WTC11 (cell line): ENCODE results near the gene FBXW9. TPM values are rescaled to one million over a fixed set of nuclear protein-coding genes. Genes with fewer than 3 reads are reported as not detected.

Source experiments
- ATAC-seq: fragments of 200-7000 bp; cut with Tn5 transposase; 2 replicates; pipeline ENCODE4 v1.10.0; 2021; ENCODE audit warnings: mild to moderate bottlenecking, moderate library complexity
- CTCF ChIA-PET: fragments of 300-600 bp; sonication (Branson Sonifier 250); formaldehyde crosslinking; loops from one replicate; lab custom pipeline; 2021; ENCODE audit warnings: antibody characterized with exemption; lab: Charles Lee
- POLR2A ChIA-PET: fragments of 350-600 bp; sonication (Branson Sonifier 250); formaldehyde crosslinking; loops from one replicate; lab custom pipeline; 2021; ENCODE audit warnings: antibody characterized with exemption; lab: Charles Lee
- DNase-seq: peaks from one replicate; pipeline ENCODE4 v3.0.0; 2021; ENCODE audit warnings: low spot score
- H3K27ac Mint-ChIP-seq: 2 replicates; pipeline ENCODE4 v1.8.0; 2021; ENCODE audit warnings: mixed read lengths
- H3K27me3 Mint-ChIP-seq: 2 replicates; pipeline ENCODE4 v1.8.0; 2021; ENCODE audit warnings: low read depth, mild to moderate bottlenecking, moderate library complexity, mixed read lengths
- H3K36me3 Mint-ChIP-seq: 2 replicates; pipeline ENCODE4 v1.8.0; 2021; ENCODE audit warnings: mixed read lengths
- H3K4me1 Mint-ChIP-seq: 2 replicates; pipeline ENCODE4 v1.8.0; 2022; ENCODE audit warnings: mixed read lengths
- H3K4me3 Mint-ChIP-seq: 2 replicates; pipeline ENCODE4 v1.8.0; 2021; ENCODE audit warnings: mild to moderate bottlenecking, moderate library complexity, mixed read lengths
- H3K9me3 Mint-ChIP-seq: 2 replicates; pipeline ENCODE4 v1.8.0; 2021; ENCODE audit warnings: mixed read lengths
- ATF3 ChIP-seq: sonication (generic); formaldehyde crosslinking; conservative IDR thresholded peaks from 2 replicates; pipeline ENCODE4 v1.8.1; 2022; ENCODE audit warnings: mild to moderate bottlenecking, missing genetic modification reagents
- CREB1 ChIP-seq: sonication (generic); formaldehyde crosslinking; IDR thresholded peaks from 2 replicates; pipeline ENCODE4 v1.8.0; 2023; ENCODE audit warnings: mild to moderate bottlenecking, missing genetic modification reagents
- CREM ChIP-seq: sonication (generic); formaldehyde crosslinking; IDR thresholded peaks from 2 replicates; pipeline ENCODE4 v1.8.1; 2022; ENCODE audit warnings: mild to moderate bottlenecking, missing genetic modification reagents, moderate library complexity
- E2F4 ChIP-seq: sonication (generic); formaldehyde crosslinking; IDR thresholded peaks from 2 replicates; pipeline ENCODE4 v1.8.1; 2022; ENCODE audit warnings: low read depth, mild to moderate bottlenecking, moderate library complexity, missing genetic modification reagents, borderline replicate concordance
- EMX1 ChIP-seq: fragments of 250-450 bp; sonication (Bioruptor Pico); IDR thresholded peaks from 2 replicates; pipeline ENCODE4 v1.8.0; 2021; ENCODE audit warnings: mild to moderate bottlenecking
- FOXP1 ChIP-seq: sonication (generic); formaldehyde crosslinking; IDR thresholded peaks from 2 replicates; pipeline ENCODE4 v1.8.0; 2022; ENCODE audit warnings: missing genetic modification reagents, mild to moderate bottlenecking, moderate library complexity, borderline replicate concordance
- GTF2I ChIP-seq: fragments of 250-450 bp; sonication (Bioruptor Pico); conservative IDR thresholded peaks from 2 replicates; pipeline ENCODE4 v1.4.0; 2021; ENCODE audit warnings: mild to moderate bottlenecking
- HMGXB4 ChIP-seq: sonication (generic); formaldehyde crosslinking; IDR thresholded peaks from 2 replicates; pipeline ENCODE4 v1.8.1; 2023; ENCODE audit warnings: mild to moderate bottlenecking, moderate library complexity, missing genetic modification reagents
- MAX ChIP-seq: sonication (generic); formaldehyde crosslinking; IDR thresholded peaks from 2 replicates; pipeline ENCODE4 v1.8.0; 2022; ENCODE audit warnings: mild to moderate bottlenecking, missing genetic modification reagents
- MYBL2 ChIP-seq: sonication (generic); formaldehyde crosslinking; IDR thresholded peaks from 2 replicates; pipeline ENCODE4 v1.8.1; 2023; ENCODE audit warnings: mild to moderate bottlenecking, moderate library complexity, missing genetic modification reagents
- NFE2L1 ChIP-seq: sonication (generic); formaldehyde crosslinking; IDR thresholded peaks from 2 replicates; pipeline ENCODE4 v1.8.1; 2023; ENCODE audit warnings: missing genetic modification reagents
- NR1H2 ChIP-seq: sonication (generic); formaldehyde crosslinking; IDR thresholded peaks from 2 replicates; pipeline ENCODE4 v1.9.0; 2021; ENCODE audit warnings: mild to moderate bottlenecking, moderate library complexity, missing genetic modification reagents
- RELA ChIP-seq: sonication (generic); formaldehyde crosslinking; IDR thresholded peaks from 2 replicates; pipeline ENCODE4 v1.8.1; 2022; ENCODE audit warnings: missing genetic modification reagents, mild to moderate bottlenecking, borderline replicate concordance
- RORB ChIP-seq: fragments of 250-450 bp; sonication (Bioruptor Pico); IDR thresholded peaks from 2 replicates; pipeline ENCODE4 v1.9.0; 2021; ENCODE audit warnings: mild to moderate bottlenecking
- SMAD4 ChIP-seq: sonication (generic); formaldehyde crosslinking; IDR thresholded peaks from 2 replicates; pipeline ENCODE4 v1.8.0; 2022; ENCODE audit warnings: mild to moderate bottlenecking, missing genetic modification reagents
- TEAD4 ChIP-seq: sonication (generic); formaldehyde crosslinking; IDR thresholded peaks from 2 replicates; pipeline ENCODE4 v1.8.0; 2022; ENCODE audit warnings: mild to moderate bottlenecking, missing genetic modification reagents
- ZNF138 ChIP-seq: sonication (generic); formaldehyde crosslinking; conservative IDR thresholded peaks from 2 replicates; pipeline ENCODE4 v1.8.1; 2022; ENCODE audit warnings: mild to moderate bottlenecking, moderate library complexity, missing genetic modification reagents
- ZNF219 ChIP-seq: sonication (generic); formaldehyde crosslinking; IDR thresholded peaks from 2 replicates; pipeline ENCODE4 v1.8.0; 2023; ENCODE audit warnings: missing genetic modification reagents, mild to moderate bottlenecking, borderline replicate concordance
- ZNF512 ChIP-seq: sonication (generic); formaldehyde crosslinking; IDR thresholded peaks from 2 replicates; pipeline ENCODE4 v1.8.1; 2022; ENCODE audit warnings: missing genetic modification reagents, borderline replicate concordance
- total RNA-seq: library from RNA; stranded (reverse); gene quantifications from 3 replicates; pipeline ENCODE4 v1.2.3, GENCODE V29; 2021
- TF ChIP-seq, protein P1 (sequence below): sonication (generic); formaldehyde crosslinking; IDR thresholded peaks from 2 replicates; pipeline ENCODE4 v1.8.1; 2023; ENCODE audit warnings: mild to moderate bottlenecking, missing genetic modification reagents, moderate library complexity
- TF ChIP-seq, protein P2 (sequence below): fragments of 200-600 bp; IDR thresholded peaks from 2 replicates; pipeline ENCODE4 v1.8.0; 2022; ENCODE audit warnings: antibody characterized with exemption
- TF ChIP-seq, protein P3 (sequence below): sonication (generic); formaldehyde crosslinking; conservative IDR thresholded peaks from 2 replicates; pipeline ENCODE4 v1.8.1; 2023; ENCODE audit warnings: mild to moderate bottlenecking, low read depth, missing genetic modification reagents, moderate library complexity

The FBXW9 gene
- total RNA-seq, 1 experiment from 2014 or later = 15.2 TPM

DNA sequence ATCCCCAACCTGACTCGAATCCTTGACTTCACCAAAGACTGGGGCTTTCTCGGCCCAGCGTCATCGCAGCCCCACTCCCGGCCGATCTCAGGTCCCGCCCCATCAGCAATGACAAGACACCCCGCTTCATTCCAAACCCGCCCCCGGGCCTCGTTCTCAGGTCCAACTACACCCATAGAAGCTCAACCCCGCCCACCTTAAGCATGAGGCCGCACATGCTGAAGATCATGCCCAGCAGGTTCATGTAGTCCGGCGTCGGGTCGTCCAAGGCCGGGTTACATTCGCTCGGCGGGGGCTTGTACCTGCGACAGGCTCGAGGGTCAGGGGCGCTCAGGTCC is 27.5 kb downstream of the FBXW9 start:
- Mint-ChIP-seq H3K4me3 (peak overlapping the region; percentile 98), H3K9me3 (no peaks in the 10 kb centered on the region), H3K27ac (peak overlapping the region; percentile 96), H3K36me3 (peaks cover 12% of the 10 kb centered on the region), H3K27me3 (no peaks in the 10 kb centered on the region), H3K4me1 (peaks cover 33% of the 10 kb centered on the region)
- POLR2A ChIA-PET = interaction anchor here (1.4 kb wide), 1 partner anchor 184 kb away, joined by 3 read pairs; the partner anchor contains the start of gene ZNF709
- no peak for TF ChIP-seq GTF2I (CRISPR knock-in tag)
- TF ChIP-seq CREB1 (CRISPR knock-in tag) = no peak
- TF ChIP-seq FOXP1 (CRISPR knock-in tag) = peak; percentile 51; the same call in 1 of the 2 replicates
- TF ChIP-seq, protein P1, sequence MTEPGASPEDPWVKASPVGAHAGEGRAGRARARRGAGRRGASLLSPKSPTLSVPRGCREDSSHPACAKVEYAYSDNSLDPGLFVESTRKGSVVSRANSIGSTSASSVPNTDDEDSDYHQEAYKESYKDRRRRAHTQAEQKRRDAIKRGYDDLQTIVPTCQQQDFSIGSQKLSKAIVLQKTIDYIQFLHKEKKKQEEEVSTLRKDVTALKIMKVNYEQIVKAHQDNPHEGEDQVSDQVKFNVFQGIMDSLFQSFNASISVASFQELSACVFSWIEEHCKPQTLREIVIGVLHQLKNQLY (CRISPR knock-in tag) = 0 out of 2 replicates have a peak, but pooled peaks have one; percentile 40
- no peak for TF ChIP-seq CREM (CRISPR knock-in tag)
- 0 out of 2 replicates have a peak, but pooled peaks have one; percentile 2 for TF ChIP-seq HMGXB4 (CRISPR knock-in tag)
- 0 out of 2 replicates have a peak, but pooled peaks have one; percentile 21 for TF ChIP-seq EMX1 (CRISPR knock-in tag)
- no peak for TF ChIP-seq RORB
- no peak for TF ChIP-seq NR1H2 (CRISPR knock-in tag)
- TF ChIP-seq SMAD4 (CRISPR knock-in tag) = peak; percentile 35; the same call in 1 of the 2 replicates
- TF ChIP-seq TEAD4 (CRISPR knock-in tag) = no peak
- no peak for TF ChIP-seq ZNF219 (CRISPR knock-in tag)
- no peak for TF ChIP-seq MAX (CRISPR knock-in tag)
- TF ChIP-seq ZNF138 = no peak
- no peak for TF ChIP-seq MYBL2 (CRISPR knock-in tag)
- TF ChIP-seq E2F4 (CRISPR knock-in tag) = no peak
- TF ChIP-seq, protein P2, sequence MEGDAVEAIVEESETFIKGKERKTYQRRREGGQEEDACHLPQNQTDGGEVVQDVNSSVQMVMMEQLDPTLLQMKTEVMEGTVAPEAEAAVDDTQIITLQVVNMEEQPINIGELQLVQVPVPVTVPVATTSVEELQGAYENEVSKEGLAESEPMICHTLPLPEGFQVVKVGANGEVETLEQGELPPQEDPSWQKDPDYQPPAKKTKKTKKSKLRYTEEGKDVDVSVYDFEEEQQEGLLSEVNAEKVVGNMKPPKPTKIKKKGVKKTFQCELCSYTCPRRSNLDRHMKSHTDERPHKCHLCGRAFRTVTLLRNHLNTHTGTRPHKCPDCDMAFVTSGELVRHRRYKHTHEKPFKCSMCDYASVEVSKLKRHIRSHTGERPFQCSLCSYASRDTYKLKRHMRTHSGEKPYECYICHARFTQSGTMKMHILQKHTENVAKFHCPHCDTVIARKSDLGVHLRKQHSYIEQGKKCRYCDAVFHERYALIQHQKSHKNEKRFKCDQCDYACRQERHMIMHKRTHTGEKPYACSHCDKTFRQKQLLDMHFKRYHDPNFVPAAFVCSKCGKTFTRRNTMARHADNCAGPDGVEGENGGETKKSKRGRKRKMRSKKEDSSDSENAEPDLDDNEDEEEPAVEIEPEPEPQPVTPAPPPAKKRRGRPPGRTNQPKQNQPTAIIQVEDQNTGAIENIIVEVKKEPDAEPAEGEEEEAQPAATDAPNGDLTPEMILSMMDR = no peak
- no peak for TF ChIP-seq RELA
- ATAC-seq = no peak
- DNase-seq = no peak
- CTCF ChIA-PET = interaction anchor here (1.0 to 1.8 kb wide), 4 partner anchors 12 to 216 kb away, joined by 3 to 6 read pairs (median 3); no protein-coding TSS in a partner anchor

- Mint-ChIP-seq H3K4me3 (peak overlapping the region; percentile 98), H3K4me1 (peaks cover 33% of the 10 kb centered on the region), H3K27ac (peak overlapping the region; percentile 96), H3K27me3 (no peaks in the 10 kb centered on the region), H3K36me3 (peaks cover 9% of the 10 kb centered on the region), H3K9me3 (no peaks in the 10 kb centered on the region)
- CTCF ChIA-PET = interaction anchor here (1.0 to 2.9 kb wide), 4 partner anchors 11 to 29 kb away, joined by 3 to 18 read pairs (median 4); no protein-coding TSS in a partner anchor
- no peak for DNase-seq
- ATAC-seq = no peak
- POLR2A ChIA-PET = interaction anchor here (1.4 kb wide), 1 partner anchor 184 kb away, joined by 3 read pairs; the partner anchor contains the start of gene ZNF709
- TF ChIP-seq, protein P2 = no peak
- TF ChIP-seq ATF3 (CRISPR knock-in tag) (0 out of 2 replicates have a peak, but pooled peaks have one; percentile 5), ZNF512 (CRISPR knock-in tag) (no peak), NFE2L1 (no peak)
- TF ChIP-seq, protein P3, sequence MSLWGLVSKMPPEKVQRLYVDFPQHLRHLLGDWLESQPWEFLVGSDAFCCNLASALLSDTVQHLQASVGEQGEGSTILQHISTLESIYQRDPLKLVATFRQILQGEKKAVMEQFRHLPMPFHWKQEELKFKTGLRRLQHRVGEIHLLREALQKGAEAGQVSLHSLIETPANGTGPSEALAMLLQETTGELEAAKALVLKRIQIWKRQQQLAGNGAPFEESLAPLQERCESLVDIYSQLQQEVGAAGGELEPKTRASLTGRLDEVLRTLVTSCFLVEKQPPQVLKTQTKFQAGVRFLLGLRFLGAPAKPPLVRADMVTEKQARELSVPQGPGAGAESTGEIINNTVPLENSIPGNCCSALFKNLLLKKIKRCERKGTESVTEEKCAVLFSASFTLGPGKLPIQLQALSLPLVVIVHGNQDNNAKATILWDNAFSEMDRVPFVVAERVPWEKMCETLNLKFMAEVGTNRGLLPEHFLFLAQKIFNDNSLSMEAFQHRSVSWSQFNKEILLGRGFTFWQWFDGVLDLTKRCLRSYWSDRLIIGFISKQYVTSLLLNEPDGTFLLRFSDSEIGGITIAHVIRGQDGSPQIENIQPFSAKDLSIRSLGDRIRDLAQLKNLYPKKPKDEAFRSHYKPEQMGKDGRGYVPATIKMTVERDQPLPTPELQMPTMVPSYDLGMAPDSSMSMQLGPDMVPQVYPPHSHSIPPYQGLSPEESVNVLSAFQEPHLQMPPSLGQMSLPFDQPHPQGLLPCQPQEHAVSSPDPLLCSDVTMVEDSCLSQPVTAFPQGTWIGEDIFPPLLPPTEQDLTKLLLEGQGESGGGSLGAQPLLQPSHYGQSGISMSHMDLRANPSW = no peak
Observed at GRCh38 chr19:12668346-12668745, 28.1 kb downstream of the FBXW9 start.
